SK-MEL-5 (cell line): Measurements from ENCODE around the gene NACC2. TPM values are rescaled to one million over a fixed set of nuclear protein-coding genes. Genes with fewer than 3 reads are reported as not detected.

ENCODE experiments used
- DNase-seq: peaks from one replicate; pipeline ENCODE4 v3.0.0-alpha.2; 2016; ENCODE audit warnings: low read depth, low spot score
- in situ Hi-C: cut with HindIII; loops from 2 replicates; pipeline ENCODE4 v1.10.0; 2016; ENCODE audit warnings: low sequenced_read_pairs, high pct_unique_total_duplicates, low pct_unique_long_range_greater_than_20kb
- total RNA-seq: library from RNA; depleted of rRNA; stranded (reverse); fragments of >200 nt; shearing (Covaris generic); gene quantifications from 2 replicates; pipeline ENCODE4 v1.2.3, GENCODE V29; 2014

NACC2 gene
- total RNA-seq, 1 experiment from 2014 or later: 38.2 TPM

- DNase-seq: no peak
- in situ Hi-C loops: no loop called here
Observed at GRCh38 chr9:136088939-136089696, 6.0 kb downstream of the NACC2 start.

GRCh38 chr9:136088481-136088938, 6.6 kb downstream of the NACC2 start:
- in situ Hi-C loops: no loop called here
- no peak for DNase-seq

GRCh38 chr9:136087741-136088480, 7.2 kb downstream of the NACC2 start:
- in situ Hi-C loops: no loop called here
- no peak for DNase-seq

DNA sequence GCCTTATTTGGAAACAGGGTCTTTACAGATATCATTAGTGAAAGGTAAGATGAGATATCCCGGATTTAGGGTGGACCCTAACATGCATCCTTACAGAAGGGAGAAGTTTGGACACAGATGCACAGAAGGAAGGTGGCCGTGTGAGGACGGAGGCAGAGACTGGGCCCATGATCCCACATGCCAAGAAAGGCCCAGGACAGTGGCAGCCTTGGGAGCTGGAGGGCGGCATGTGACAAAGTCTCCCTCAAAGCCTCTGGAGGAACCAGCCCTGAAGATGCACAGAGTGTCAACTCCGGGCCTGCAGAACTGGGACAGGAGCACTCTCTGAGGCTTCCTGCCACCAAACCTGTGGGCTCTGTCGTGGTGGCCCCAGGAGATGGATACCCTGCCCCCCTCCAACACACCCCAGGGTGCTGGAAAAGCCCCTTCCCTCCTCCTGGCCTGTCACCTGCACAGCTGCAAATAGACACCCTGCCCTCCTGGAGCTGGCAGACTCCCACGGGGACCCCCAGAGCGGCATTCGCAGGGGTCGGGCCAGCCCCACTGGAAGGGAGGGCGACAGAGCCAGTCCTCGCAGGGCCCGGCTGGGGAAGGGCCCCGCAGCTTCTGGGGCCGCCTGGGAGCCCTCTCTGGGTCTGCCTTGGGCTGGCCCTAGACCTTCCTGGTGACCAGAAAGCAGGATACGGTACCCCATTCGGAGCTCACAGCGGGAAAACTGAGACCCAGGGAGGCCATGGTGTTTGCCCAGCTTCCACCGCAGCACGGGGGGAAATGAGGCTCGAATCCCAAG, 7.9 kb downstream of the NACC2 start:
- DNase-seq: no peak
- in situ Hi-C loops: no loop called here

DNA sequence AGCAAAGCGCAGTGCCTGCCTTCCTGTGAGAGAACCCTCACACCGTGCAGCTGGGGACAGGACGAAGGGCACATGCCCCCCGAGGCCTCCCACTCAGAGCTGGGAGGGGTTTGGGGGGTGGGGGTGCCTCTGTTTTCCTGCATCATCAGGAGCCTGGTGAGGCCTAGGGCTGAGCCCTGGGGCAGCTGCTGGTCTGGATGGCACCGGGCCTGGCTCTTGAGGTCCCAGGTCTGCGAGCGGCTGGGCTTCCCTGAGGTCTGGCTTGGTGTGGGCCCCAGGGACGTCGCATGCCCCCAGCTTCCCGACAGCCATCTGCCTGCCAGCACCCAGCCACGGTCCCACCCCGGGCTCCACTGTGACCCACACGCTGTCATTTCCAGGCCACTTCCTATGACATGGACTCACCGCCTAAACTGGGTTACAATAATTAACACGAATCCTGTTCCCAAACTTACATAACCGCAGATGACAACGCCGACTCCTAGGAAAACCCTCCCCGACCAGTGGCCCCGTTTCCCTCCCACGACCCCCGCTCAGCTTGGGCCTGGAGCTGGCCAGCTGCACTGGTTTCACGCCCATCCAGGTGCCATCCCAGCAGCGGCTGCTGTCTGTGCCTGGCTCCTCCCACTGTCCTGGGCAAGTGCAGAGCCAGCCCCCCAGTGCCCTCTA, 8.7 kb downstream of the NACC2 start:
- in situ Hi-C loops: no loop called here
- DNase-seq: no peak

- no peak for DNase-seq
- in situ Hi-C loops: no loop called here
Observed at GRCh38 chr9:136085815-136086212, 9.3 kb downstream of the NACC2 start.

GRCh38 chr9:136084063-136084944, 10.8 kb downstream of the NACC2 start:
- DNase-seq: no peak

GRCh38 chr9:136083558-136084062, 11.5 kb downstream of the NACC2 start:
- in situ Hi-C loops: no loop called here
- DNase-seq: no peak

More at GRCh38 chr9:136084063-136084944, 10.8 kb downstream of the NACC2 start:
- in situ Hi-C loops: no loop called here

GRCh38 chr9:136082496-136083361, 12.4 kb downstream of the NACC2 start:
- in situ Hi-C loops: no loop called here
- DNase-seq: no peak

GRCh38 chr9:136081826-136082495, 13.1 kb downstream of the NACC2 start:
- in situ Hi-C loops: no loop called here
- DNase-seq: no peak

GRCh38 chr9:136081113-136081825, 13.8 kb downstream of the NACC2 start:
- no peak for DNase-seq
- in situ Hi-C loops: no loop called here

- DNase-seq: no peak
- in situ Hi-C loops: no loop called here
Observed at GRCh38 chr9:136080716-136081112, 14.4 kb downstream of the NACC2 start.

DNA sequence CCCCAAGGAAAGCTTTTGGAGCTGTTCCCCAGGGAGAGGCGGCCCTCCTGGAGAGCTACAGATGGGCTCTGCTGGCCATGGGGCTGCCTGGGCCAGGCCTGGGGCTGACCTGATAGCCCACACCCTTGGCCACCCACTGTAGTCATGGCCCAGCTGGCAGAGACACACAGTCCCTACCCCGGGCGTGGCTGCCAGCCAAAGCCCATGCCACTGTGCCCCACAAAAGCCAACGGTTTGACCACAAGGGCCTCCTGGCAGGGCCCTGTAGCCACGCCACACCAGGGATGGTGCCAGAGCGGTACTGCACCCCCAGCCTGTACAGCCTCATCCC, 15.2 kb downstream of the NACC2 start:
- in situ Hi-C loops: no loop called here
- no peak for DNase-seq

- in situ Hi-C loops: no loop called here
- DNase-seq: no peak
Observed at GRCh38 chr9:136079211-136079915, 15.7 kb downstream of the NACC2 start.
